K562 (cell line): Measurements from ENCODE around the gene RRH. TPM values are rescaled to one million over a fixed set of nuclear protein-coding genes. Genes with fewer than 3 reads are reported as not detected.

Source experiments
- ATAC-seq: fragments of 200-7000 bp; cut with Tn5 transposase; 3 replicates; pipeline ENCODE4 v1.9.1; 2020; ENCODE audit warnings: moderate library complexity
- BruUV-seq: library from RNA; stranded (reverse); fragments of 400-500 nt; replicated peaks from 2 replicates; lab custom pipeline; 2021; lab: Mats Ljungman, UMichigan
- CTCF ChIA-PET: fragments of 300-600 bp; formaldehyde crosslinking; extraction: SDS; loops from one replicate; lab custom pipeline; 2021; ENCODE audit warnings: low intra/inter-chr PET ratio; lab: Yijun Ruan, JAX
- POLR2A ChIA-PET: fragments of 300-600, 350-650 bp; sonication (Branson Sonifier 250); formaldehyde crosslinking; extraction: SDS; loops from one replicate; lab custom pipeline; 2021; ENCODE audit warnings: antibody characterized with exemption, inconsistent platforms; lab: Yijun Ruan, JAX
- DNase-seq, 4 experiments: peaks; one replicate each; pipeline versions ENCODE4 v3.0.0 to v3.0.0-alpha.2; 2011 to 2018; ENCODE audit warnings: low spot score in 3 of 4, mixed read lengths in 3 of 4; ENCODE audit errors: extremely low read depth in 1 of 4
- FAIRE-seq: peaks from 2 replicates; lab custom pipeline; 2011; peaks lifted over from hg19 to GRCh38; lab: Jason Lieb, UNC
- H2AFZ ChIP-seq: 2 replicates; pipeline ENCODE4 v1.6.0; 2011; ENCODE audit warnings: low read depth, low read length, control low read depth, inconsistent platforms
- H3K27ac ChIP-seq: fragments of 200-600 bp; 3 replicates; pipeline ENCODE4 v1.8.0; 2011; ENCODE audit warnings: low read depth, mild to moderate bottlenecking, control low read depth, inconsistent platforms, low read length, moderate library complexity, mixed read lengths; ENCODE audit errors: extremely low read depth
- H3K27me3 ChIP-seq, 2 experiments: fragments of 300-600 bp in 1 of 2; 2 replicates in 1 of 2; 3 replicates in 1 of 2; pipeline versions ENCODE4 v1.6.0 to v1.8.0; 2011; ENCODE audit warnings: inconsistent platforms in 2 of 2, low read length in 2 of 2, mild to moderate bottlenecking in 1 of 2, mixed read lengths in 1 of 2, moderate library complexity in 1 of 2; ENCODE audit not compliant: control insufficient read depth in 2 of 2, insufficient read depth in 2 of 2
- H3K36me3 ChIP-seq: fragments of 300-600 bp; 3 replicates; pipeline ENCODE4 v1.8.0; 2011; ENCODE audit warnings: mild to moderate bottlenecking, low read length, inconsistent platforms; ENCODE audit not compliant: control insufficient read depth, insufficient read depth
- H3K4me1 ChIP-seq, 2 experiments: fragments of 200-600 bp in 1 of 2; replicated peaks in 1 of 2; 2 replicates in 1 of 2; 3 replicates in 1 of 2; pipeline versions ENCODE4 v1.5.1 to v1.8.0; 2011; ENCODE audit warnings: inconsistent platforms in 2 of 2, low read length in 2 of 2, mild to moderate bottlenecking in 1 of 2, mixed read lengths in 1 of 2, moderate library complexity in 1 of 2; ENCODE audit not compliant: control insufficient read depth in 2 of 2, insufficient read depth in 2 of 2
- H3K4me2 ChIP-seq: 2 replicates; pipeline ENCODE4 v1.6.1; 2011; ENCODE audit warnings: low read length, control low read depth, inconsistent platforms, mixed read lengths; ENCODE audit not compliant: insufficient read depth
- H3K4me3 ChIP-seq: fragments of 200-600 bp; sonication (generic), shearing (Covaris generic); 2 replicates; pipeline ENCODE4 v1.5.1; 2016; ENCODE audit warnings: control low read depth, inconsistent platforms
- H3K79me2 ChIP-seq: fragments of 200-600 bp; 3 replicates; pipeline ENCODE4 v1.8.0; 2011; ENCODE audit warnings: low read length, inconsistent platforms; ENCODE audit not compliant: control insufficient read depth, insufficient read depth
- H3K9ac ChIP-seq, 2 experiments: 2 replicates each; pipeline versions ENCODE4 v1.6.0 to v1.6.1; 2011; ENCODE audit warnings: low read depth in 2 of 2, low read length in 2 of 2, control low read depth in 1 of 2, inconsistent platforms in 1 of 2, mild to moderate bottlenecking in 1 of 2, mixed read lengths in 1 of 2; ENCODE audit not compliant: insufficient read depth in 1 of 2
- H3K9me1 ChIP-seq: one replicate; pipeline ENCODE4 v1.6.0; 2011; ENCODE audit warnings: inconsistent platforms, mild to moderate bottlenecking, low read length, moderate library complexity; ENCODE audit not compliant: control insufficient read depth, insufficient read depth
- H3K9me3 ChIP-seq: replicated peaks from 2 replicates; pipeline ENCODE4 v1.5.1; 2011; ENCODE audit warnings: low read depth, low read length, inconsistent platforms; ENCODE audit not compliant: control insufficient read depth, insufficient read depth
- H4K20me1 ChIP-seq: replicated peaks from 2 replicates; pipeline ENCODE4 v1.6.1; 2011; ENCODE audit warnings: low read length, inconsistent platforms, mixed read lengths; ENCODE audit not compliant: control insufficient read depth, insufficient read depth
- ATF2 ChIP-seq: sonication (generic); formaldehyde crosslinking; IDR thresholded peaks from 2 replicates; pipeline ENCODE4 v1.8.1; 2022; ENCODE audit warnings: missing genetic modification reagents
- ETV5 ChIP-seq: sonication (generic); formaldehyde crosslinking; IDR thresholded peaks from 2 replicates; pipeline ENCODE4 v1.4.0; 2020; ENCODE audit warnings: low read depth, mild to moderate bottlenecking, missing genetic modification reagents
- IFI16 ChIP-seq: fragments of 250-450 bp; sonication (Bioruptor Pico); IDR thresholded peaks from 2 replicates; pipeline ENCODE4 v2.1.2; 2022; ENCODE audit warnings: mild to moderate bottlenecking, inconsistent platforms
- NR1H2 ChIP-seq: sonication (generic); formaldehyde crosslinking; IDR thresholded peaks from 2 replicates; pipeline ENCODE4 v1.4.0; 2020; ENCODE audit warnings: mild to moderate bottlenecking, missing genetic modification reagents
- PHTF2 ChIP-seq: fragments of 250-450 bp; sonication (Bioruptor Pico); IDR thresholded peaks from 2 replicates; pipeline ENCODE4 v1.5.0; 2021; ENCODE audit warnings: mild to moderate bottlenecking
- SIN3A ChIP-seq, 2 experiments: fragments of 150-350 bp in 1 of 2; IDR thresholded peaks; 2 replicates each; pipeline ENCODE4 v1.6.1; 2011 to 2016; ENCODE audit warnings: borderline replicate concordance in 2 of 2, low read depth in 2 of 2, low read length in 2 of 2, mild to moderate bottlenecking in 2 of 2, moderate library complexity in 2 of 2; ENCODE audit not compliant: control insufficient read depth in 1 of 2
- SMARCA5 ChIP-seq: fragments of 450-650 bp; IDR thresholded peaks from 2 replicates; pipeline ENCODE4 v1.6.1; 2016
- SREBF1 ChIP-seq: fragments of 150-350 bp; IDR thresholded peaks from 2 replicates; pipeline ENCODE4 v1.6.1; 2014; ENCODE audit warnings: antibody characterized with exemption, low read depth, low read length, borderline replicate concordance
- TEAD4 ChIP-seq, 2 experiments: sonication (generic) in 1 of 2; formaldehyde crosslinking in 1 of 2; IDR thresholded peaks; 2 replicates each; pipeline versions ENCODE4 v1.6.1 to v1.8.0; 2012 to 2022; ENCODE audit warnings: borderline replicate concordance in 1 of 2, inconsistent platforms in 1 of 2, low read length in 1 of 2, mild to moderate bottlenecking in 1 of 2, missing genetic modification reagents in 1 of 2
- WHSC1 ChIP-seq: IDR thresholded peaks from one replicate; pipeline ENCODE4 v1.6.1; 2012; ENCODE audit warnings: low read length, control low read depth, inconsistent platforms
- ZHX1 ChIP-seq: fragments of 150-350 bp; conservative IDR thresholded peaks from 2 replicates; pipeline ENCODE4 v1.6.1; 2014; ENCODE audit warnings: low read length
- ZNF174 ChIP-seq: fragments of 250-450 bp; sonication (Bioruptor Pico); IDR thresholded peaks from 2 replicates; pipeline ENCODE4 v1.4.0; 2020; ENCODE audit warnings: mild to moderate bottlenecking
- ZNF449 ChIP-seq: fragments of 250-450 bp; sonication (Bioruptor Pico); IDR thresholded peaks from 2 replicates; pipeline ENCODE4 v1.8.0; 2022; ENCODE audit warnings: moderate library complexity, mild to moderate bottlenecking, inconsistent platforms
- ZNF586 ChIP-seq: fragments of 450-650 bp; formaldehyde crosslinking; conservative IDR thresholded peaks from 2 replicates; pipeline ENCODE4 v1.4.0; 2020; ENCODE audit warnings: mild to moderate bottlenecking, moderate library complexity
- ZNF707 ChIP-seq: fragments of 250-450 bp; sonication (Bioruptor Pico); conservative IDR thresholded peaks from 2 replicates; pipeline ENCODE4 v1.8.0; 2022; ENCODE audit warnings: inconsistent platforms, mild to moderate bottlenecking, moderate library complexity
- WGBS: fragments of 100-300 bp; shearing (Covaris generic); methylation state at CpG from one replicate; pipeline ENCODE4 v1.1.6; 2016; ENCODE audit warnings: low coverage, mixed read lengths; ENCODE audit not compliant: insufficient coverage; ENCODE audit errors: missing lambda C conversion rate; 5-methylcytosine and 5-hydroxymethylcytosine counted together
- in situ Hi-C: fragments of 300-500 bp; cut with MboI; formaldehyde crosslinking; loops from 4 replicates; pipeline ENCODE4 v1.15.0; 2018; ENCODE audit warnings: inconsistent platforms, mixed read lengths
- intact Hi-C: fragments of 100-400 bp; cut with micrococcal nuclease; formaldehyde crosslinking; loops from 2 replicates; pipeline ENCODE4 v1.14.2; 2022
- polyA plus RNA-seq, 8 experiments: library from polyadenylated mRNA; depleted of rRNA in 4 of 8; stranded (reverse) in 5 of 8; unstranded in 3 of 8; fragments of >200 nt; fragmentation: Nextera tagmentation in 2 of 8; fragmentation: Illumina TruSeq in 1 of 8; extraction: Ambion mirVana in 2 of 8; extraction: Trizol in 1 of 8; gene quantifications; 2 replicates each; pipeline versions ENCODE4 v1.2.1 to v1.2.3, GENCODE V29; 2011 to 2014; ENCODE audit warnings: inconsistent platforms in 1 of 8, missing spikeins in 1 of 8
- total RNA-seq, 7 experiments: library from RNA; depleted of rRNA in 6 of 7; stranded (reverse); fragments of >200 nt in 6 of 7; fragmentation: Illumina TruSeq in 2 of 7; extraction: Trizol in 2 of 7; gene quantifications; 2 replicates each; pipeline versions ENCODE4 v1.2.1 to v1.2.3, GENCODE V29; 2011 to 2021; ENCODE audit warnings: low replicate concordance in 1 of 7

Gene RRH
- total and polyA plus RNA-seq, 9 of the 15 experiments (the other 6 are each of a cell fraction or from before 2014, with no cell fraction given): 0.04 to 0.31 (median 0.12) TPM; not detected in 3

GRCh38 chr4:109879636-109880314, 52.0 kb downstream of the RRH start:
- no peaks in the 10 kb centered on the region for H3K36me3 ChIP-seq
- ATAC-seq (peak; percentile 42; the same call in 1 of the 3 replicates), FAIRE-seq (no peak), DNase-seq (no peak)
- intact Hi-C loops (no loop called here), in situ Hi-C loops (no loop called here)
- no peaks in the 10 kb centered on the region for H3K4me1 ChIP-seq
- H3K9me3 ChIP-seq: no peaks in the 10 kb centered on the region
- no peak overlapping the region for H2AFZ ChIP-seq
- H3K4me3 ChIP-seq: no peak overlapping the region
- peaks cover 0 to 19% of the 10 kb centered on the region in 2 experiments; a peak in 2 of 5 replicates for H3K27me3 ChIP-seq
- no peaks in the 10 kb centered on the region for H3K79me2 ChIP-seq
- 7% methylated on average over 7 of the region's 7 CpGs for WGBS
- H3K9me1 ChIP-seq: peaks cover 3% of the 10 kb centered on the region
- CTCF ChIA-PET: no interaction called here
- no TSS peak for BruUV-seq
- POLR2A ChIA-PET: interaction anchor here (0.6 to 0.8 kb wide), 4 partner anchors 9 to 317 kb away, joined by 3 to 4 read pairs (median 3); no protein-coding TSS in a partner anchor
- no peak overlapping the region for H3K27ac ChIP-seq
- H3K4me2 ChIP-seq: no peak overlapping the region
- no peaks in the 10 kb centered on the region for H4K20me1 ChIP-seq
- H3K9ac ChIP-seq: no peak overlapping the region
- TF ChIP-seq NR1H2 (no peak), PHTF2 (CRISPR knock-in tag) (no peak), ZHX1 (no peak), IFI16 (CRISPR knock-in tag) (no peak), SREBF1 (no peak), ZNF707 (CRISPR knock-in tag) (no peak), ATF2 (CRISPR knock-in tag) (no peak), ETV5 (CRISPR knock-in tag) (no peak), ZNF449 (CRISPR knock-in tag) (no peak), SIN3A (IDR thresholded peaks at IDR 0.05; ENCODE audit: borderline replicate concordance in 2 of 2, control insufficient read depth in 1 of 2, low read depth in 2 of 2, low read length in 2 of 2) (no peak), ZNF174 (CRISPR knock-in tag) (no peak), ZNF586 (CRISPR knock-in tag) (no peak), TEAD4 (IDR thresholded peaks at IDR 0.05; ENCODE audit: low read length) (no peak), TEAD4 (CRISPR knock-in tag; IDR thresholded peaks at IDR 0.05; ENCODE audit: borderline replicate concordance) (no peak), WHSC1 (no peak), SMARCA5 (no peak)
